ENCODE measurements around the gene MMD. TPM values are rescaled to one million over a fixed set of nuclear protein-coding genes. Genes with fewer than 3 reads are reported as not detected.

MMD gene
- total and polyA plus RNA-seq, 9 of the 15 experiments (the other 6 are each of a cell fraction or from before 2014, with no cell fraction given), result 3.1 to 18.9 (median 10.7) TPM

DNA sequence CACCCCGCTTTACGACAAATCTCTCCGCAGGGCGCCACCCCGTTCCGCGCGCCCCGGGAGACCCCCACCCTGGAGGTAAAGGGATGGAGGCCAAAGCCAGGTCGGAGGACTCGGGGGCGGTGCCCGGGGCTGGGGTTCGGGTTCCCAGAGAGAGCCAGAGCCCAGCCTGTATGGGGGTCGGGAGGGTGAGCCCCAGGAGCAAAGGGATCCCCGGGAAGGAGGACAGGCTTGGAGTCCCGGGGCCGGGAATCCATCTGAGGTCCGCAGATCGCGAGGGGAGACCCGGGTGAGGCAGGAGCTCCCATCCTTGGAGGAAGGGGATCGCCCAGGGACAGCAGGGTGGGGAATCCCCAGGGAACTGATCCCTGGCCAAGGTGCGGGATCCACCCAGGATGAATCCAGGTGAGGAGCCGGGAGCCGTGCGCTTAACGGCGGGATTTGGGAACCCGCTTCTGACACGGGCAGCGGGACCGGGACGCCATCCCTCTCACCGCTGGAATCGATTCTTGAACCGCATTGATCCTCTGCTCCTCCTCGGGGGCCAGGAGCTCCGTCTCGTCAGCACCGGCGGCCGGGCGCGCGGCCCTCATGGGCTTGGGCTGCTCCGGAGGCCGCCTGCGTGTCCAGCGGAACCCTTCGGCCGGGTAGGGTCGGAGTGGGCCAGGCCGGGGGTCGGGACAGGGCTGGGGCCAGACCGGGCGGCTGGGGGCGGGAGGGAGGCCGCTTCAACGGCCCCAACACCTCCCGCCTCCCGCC, at the start of gene MMD (continued):
- TF ChIP-seq XRCC4 (IDR thresholded peaks at IDR 0.05; ENCODE audit: extremely low read depth, insufficient read depth, insufficient read length), result no peak
- TF ChIP-seq, protein P1, sequence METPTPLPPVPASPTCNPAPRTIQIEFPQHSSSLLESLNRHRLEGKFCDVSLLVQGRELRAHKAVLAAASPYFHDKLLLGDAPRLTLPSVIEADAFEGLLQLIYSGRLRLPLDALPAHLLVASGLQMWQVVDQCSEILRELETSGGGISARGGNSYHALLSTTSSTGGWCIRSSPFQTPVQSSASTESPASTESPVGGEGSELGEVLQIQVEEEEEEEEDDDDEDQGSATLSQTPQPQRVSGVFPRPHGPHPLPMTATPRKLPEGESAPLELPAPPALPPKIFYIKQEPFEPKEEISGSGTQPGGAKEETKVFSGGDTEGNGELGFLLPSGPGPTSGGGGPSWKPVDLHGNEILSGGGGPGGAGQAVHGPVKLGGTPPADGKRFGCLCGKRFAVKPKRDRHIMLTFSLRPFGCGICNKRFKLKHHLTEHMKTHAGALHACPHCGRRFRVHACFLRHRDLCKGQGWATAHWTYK (CRISPR knock-in tag; IDR thresholded peaks at IDR 0.05), result 0 out of 2 replicates have a peak, but pooled peaks have one; percentile 19
- no peak for TF ChIP-seq TEAD2 (tag; IDR thresholded peaks at IDR 0.05)
- TF ChIP-seq RBBP5 (IDR thresholded peaks at IDR 0.05; ENCODE audit: borderline replicate concordance, insufficient read depth, low read length, poor library complexity, severe bottlenecking), result peak; percentile 74
- peak; percentile 60; the same call in 1 of the 2 replicates for TF ChIP-seq ZSCAN29 (IDR thresholded peaks at IDR 0.05)
- no peak for TF ChIP-seq ZNF699 (CRISPR knock-in tag; IDR thresholded peaks at IDR 0.05; ENCODE audit: insufficient replicate concordance)
- TF ChIP-seq MAZ (CRISPR knock-in tag; conservative IDR thresholded peaks at IDR 0.05 in 1 of 2, IDR thresholded peaks at IDR 0.05 in 1 of 2), result peak; percentile 27 to 87; a peak in 3 of 4 replicates
- peak; percentile 20; the same call in 1 of the 2 replicates for TF ChIP-seq ZNF121 (CRISPR knock-in tag; conservative IDR thresholded peaks at IDR 0.05)
- no peak for TF ChIP-seq GATA2 (CRISPR knock-in tag; IDR thresholded peaks at IDR 0.05)
- TF ChIP-seq ATF1 (CRISPR knock-in tag; IDR thresholded peaks at IDR 0.05), result no peak
- peak; percentile 19; the same call in 1 of the 2 replicates for TF ChIP-seq ATF1 (tag; IDR thresholded peaks at IDR 0.05)
- TF ChIP-seq, protein P2, sequence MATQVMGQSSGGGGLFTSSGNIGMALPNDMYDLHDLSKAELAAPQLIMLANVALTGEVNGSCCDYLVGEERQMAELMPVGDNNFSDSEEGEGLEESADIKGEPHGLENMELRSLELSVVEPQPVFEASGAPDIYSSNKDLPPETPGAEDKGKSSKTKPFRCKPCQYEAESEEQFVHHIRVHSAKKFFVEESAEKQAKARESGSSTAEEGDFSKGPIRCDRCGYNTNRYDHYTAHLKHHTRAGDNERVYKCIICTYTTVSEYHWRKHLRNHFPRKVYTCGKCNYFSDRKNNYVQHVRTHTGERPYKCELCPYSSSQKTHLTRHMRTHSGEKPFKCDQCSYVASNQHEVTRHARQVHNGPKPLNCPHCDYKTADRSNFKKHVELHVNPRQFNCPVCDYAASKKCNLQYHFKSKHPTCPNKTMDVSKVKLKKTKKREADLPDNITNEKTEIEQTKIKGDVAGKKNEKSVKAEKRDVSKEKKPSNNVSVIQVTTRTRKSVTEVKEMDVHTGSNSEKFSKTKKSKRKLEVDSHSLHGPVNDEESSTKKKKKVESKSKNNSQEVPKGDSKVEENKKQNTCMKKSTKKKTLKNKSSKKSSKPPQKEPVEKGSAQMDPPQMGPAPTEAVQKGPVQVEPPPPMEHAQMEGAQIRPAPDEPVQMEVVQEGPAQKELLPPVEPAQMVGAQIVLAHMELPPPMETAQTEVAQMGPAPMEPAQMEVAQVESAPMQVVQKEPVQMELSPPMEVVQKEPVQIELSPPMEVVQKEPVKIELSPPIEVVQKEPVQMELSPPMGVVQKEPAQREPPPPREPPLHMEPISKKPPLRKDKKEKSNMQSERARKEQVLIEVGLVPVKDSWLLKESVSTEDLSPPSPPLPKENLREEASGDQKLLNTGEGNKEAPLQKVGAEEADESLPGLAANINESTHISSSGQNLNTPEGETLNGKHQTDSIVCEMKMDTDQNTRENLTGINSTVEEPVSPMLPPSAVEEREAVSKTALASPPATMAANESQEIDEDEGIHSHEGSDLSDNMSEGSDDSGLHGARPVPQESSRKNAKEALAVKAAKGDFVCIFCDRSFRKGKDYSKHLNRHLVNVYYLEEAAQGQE (IDR thresholded peaks at IDR 0.05; ENCODE audit: borderline replicate concordance), result no peak
- TF ChIP-seq, protein P2 (CRISPR knock-in tag; IDR thresholded peaks at IDR 0.05; ENCODE audit: low read depth), result peak; percentile 26; the same call in 1 of the 2 replicates
- peak; percentile 50 for TF ChIP-seq RBFOX2 (IDR thresholded peaks at IDR 0.05; ENCODE audit: low read depth, low read length)
- TF ChIP-seq HIVEP1 (CRISPR knock-in tag; IDR thresholded peaks at IDR 0.05), result no peak
- TF ChIP-seq TCF3 (CRISPR knock-in tag; IDR thresholded peaks at IDR 0.05), result no peak
- TF ChIP-seq ASH1L (IDR thresholded peaks at IDR 0.05; ENCODE audit: borderline replicate concordance, low read depth, partially characterized antibody), result no peak
- peak; percentile 38; the same call in 1 of the 2 replicates for TF ChIP-seq ZBTB7A (IDR thresholded peaks at IDR 0.05; ENCODE audit: borderline replicate concordance, control insufficient read depth, low read depth, low read length)

All from K562 (cell line).